ENCODE measurements around the gene CD2.

Gene CD2

DNA sequence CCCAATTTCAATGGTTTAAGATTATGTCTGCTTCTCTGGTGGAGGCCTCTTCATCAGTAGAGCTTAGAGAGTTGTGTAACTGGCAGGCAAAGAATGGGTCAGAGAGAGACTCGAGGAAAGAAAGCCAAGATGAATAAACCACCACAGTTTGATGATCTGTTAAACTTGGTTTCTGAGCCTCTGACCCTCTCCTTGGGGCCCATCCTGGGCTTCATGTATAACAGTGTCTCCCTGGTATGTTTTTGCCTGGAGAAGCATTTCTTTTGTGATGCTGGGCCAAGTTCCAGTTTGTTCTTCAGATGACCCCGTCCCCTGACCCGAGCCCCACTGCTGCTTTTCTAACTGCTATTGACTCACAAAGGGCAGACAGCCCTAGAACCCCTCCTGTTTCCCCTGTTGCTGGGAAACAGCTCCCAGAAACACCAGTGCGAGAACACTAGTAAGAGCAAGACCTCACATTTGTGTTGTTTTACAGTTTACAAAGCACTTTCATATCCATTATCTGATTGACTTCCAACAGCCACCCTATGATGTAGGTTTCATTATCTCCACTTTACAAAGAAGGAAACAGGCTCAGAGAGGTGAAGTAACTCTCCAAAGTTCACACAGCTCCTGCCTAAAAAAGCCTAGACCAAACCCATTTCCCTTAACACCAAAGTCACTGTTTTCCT, 9.0 kb downstream of the CD2 start:
- Histone ChIP-seq H3K4me3 (ENCODE audit: low read depth in 1 of 2, low read length in 1 of 2) (no peak overlapping the region), H3K27me3 (peaks cover 45% of the 10 kb centered on the region), H3K27ac (no peak overlapping the region), H3K36me3 (no peaks in the 10 kb centered on the region), H3K9me3 (no peaks in the 10 kb centered on the region), H3K4me1 (ENCODE audit: control insufficient read depth in 1 of 2, insufficient read depth in 1 of 2, low read depth in 1 of 2, low read length in 1 of 2) (no peaks in the 10 kb centered on the region)
- TF ChIP-seq CTCF (IDR thresholded peaks at IDR 0.05) = no peak

DNA sequence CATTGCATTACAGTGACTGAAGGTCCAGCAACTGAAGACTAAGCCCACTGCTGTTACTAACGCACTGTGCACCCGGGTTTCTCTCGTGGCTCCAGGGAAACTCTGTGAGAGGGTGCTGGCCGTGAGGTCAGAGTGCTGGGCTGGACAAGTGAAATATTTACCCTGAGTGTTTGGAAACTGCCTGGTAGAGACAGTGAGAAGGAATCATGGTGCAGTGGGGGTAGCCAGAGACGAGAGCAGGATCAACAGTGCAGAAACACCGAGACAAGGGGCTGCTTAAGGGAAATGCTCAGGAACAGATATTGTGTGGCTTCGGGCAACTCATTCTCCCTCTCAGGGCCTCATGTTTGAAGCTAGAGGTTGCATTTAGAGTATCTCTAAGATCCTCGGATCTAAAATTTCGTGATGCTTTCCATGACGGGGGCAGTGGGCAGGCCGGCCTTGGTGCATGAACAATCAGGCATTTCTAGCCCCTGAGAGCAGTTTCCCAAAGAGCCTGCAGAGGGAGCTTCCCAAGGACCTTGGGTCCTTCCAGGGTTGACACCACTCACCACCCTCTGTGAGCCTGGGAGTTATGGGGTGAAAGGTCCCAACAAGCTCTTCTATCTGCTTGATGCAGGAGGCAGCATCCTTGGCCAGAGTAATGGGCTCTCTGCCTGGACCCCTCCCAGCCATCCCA, 9.7 kb downstream of the CD2 start:
- Histone ChIP-seq H3K27me3 (peaks cover 52% of the 10 kb centered on the region), H3K4me3 (ENCODE audit: low read depth in 1 of 2, low read length in 1 of 2) (no peak overlapping the region), H3K4me1 (ENCODE audit: control insufficient read depth in 1 of 2, insufficient read depth in 1 of 2, low read depth in 1 of 2, low read length in 1 of 2) (peaks cover under 1 to 1% of the 10 kb centered on the region in 2 experiments), H3K9me3 (no peaks in the 10 kb centered on the region), H3K27ac (no peak overlapping the region), H3K36me3 (no peaks in the 10 kb centered on the region)
- TF ChIP-seq CTCF (IDR thresholded peaks at IDR 0.05) = no peak

DNA sequence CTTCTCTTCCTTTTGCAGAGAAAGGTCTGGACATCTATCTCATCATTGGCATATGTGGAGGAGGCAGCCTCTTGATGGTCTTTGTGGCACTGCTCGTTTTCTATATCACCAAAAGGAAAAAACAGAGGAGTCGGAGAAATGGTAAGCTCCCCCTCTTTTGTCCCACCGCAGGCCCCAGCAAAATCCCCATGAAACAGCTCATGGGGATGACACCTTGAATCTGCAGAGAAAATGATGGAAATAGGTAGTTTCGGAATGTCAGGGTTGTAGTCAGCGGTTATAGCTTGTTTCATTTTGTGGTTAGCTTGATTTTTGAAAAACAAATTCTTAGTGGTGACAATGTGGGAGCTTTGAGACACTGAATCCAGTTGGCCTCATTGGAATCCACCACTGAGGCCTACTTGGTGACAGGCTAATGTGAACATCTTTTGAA, 10.3 kb downstream of the CD2 start:
- H3K27me3 ChIP-seq = peaks cover 57% of the 10 kb centered on the region
- no peak overlapping the region for H3K27ac ChIP-seq
- H3K4me3 ChIP-seq (ENCODE audit: low read depth in 1 of 2, low read length in 1 of 2) = no peak overlapping the region
- H3K9me3 ChIP-seq = no peaks in the 10 kb centered on the region
- no peaks in the 10 kb centered on the region for H3K36me3 ChIP-seq
- TF ChIP-seq CTCF (IDR thresholded peaks at IDR 0.05) = no peak
- peaks cover 6 to 7% of the 10 kb centered on the region in 2 experiments for H3K4me1 ChIP-seq (ENCODE audit: control insufficient read depth in 1 of 2, insufficient read depth in 1 of 2, low read depth in 1 of 2, low read length in 1 of 2)

- H3K27ac ChIP-seq = no peak overlapping the region
- TF ChIP-seq CTCF (IDR thresholded peaks at IDR 0.05) = no peak
- H3K4me3 ChIP-seq (ENCODE audit: low read depth in 1 of 2, low read length in 1 of 2) = no peak overlapping the region
- no peaks in the 10 kb centered on the region for H3K36me3 ChIP-seq
- peaks cover 12% of the 10 kb centered on the region in 2 experiments for H3K4me1 ChIP-seq (ENCODE audit: control insufficient read depth in 1 of 2, insufficient read depth in 1 of 2, low read depth in 1 of 2, low read length in 1 of 2)
- H3K9me3 ChIP-seq = no peaks in the 10 kb centered on the region
- H3K27me3 ChIP-seq = peaks cover 59% of the 10 kb centered on the region
Observed at GRCh38 chr1:116764906-116765862, 11.0 kb downstream of the CD2 start.

GRCh38 chr1:116765962-116766361, 11.7 kb downstream of the CD2 start:
- H3K27me3 ChIP-seq = peaks cover 64% of the 10 kb centered on the region
- no peaks in the 10 kb centered on the region for H3K36me3 ChIP-seq
- H3K27ac ChIP-seq = no peak overlapping the region
- no peak for TF ChIP-seq CTCF (IDR thresholded peaks at IDR 0.05)
- no peaks in the 10 kb centered on the region for H3K9me3 ChIP-seq
- peaks cover 12% of the 10 kb centered on the region in 2 experiments for H3K4me1 ChIP-seq (ENCODE audit: control insufficient read depth in 1 of 2, insufficient read depth in 1 of 2, low read depth in 1 of 2, low read length in 1 of 2)
- H3K4me3 ChIP-seq (ENCODE audit: low read depth in 1 of 2, low read length in 1 of 2) = no peak overlapping the region
